OCI-LY1 (cell line): ENCODE measurements around the gene FADS2.

Experiments used
- H2AFZ ChIP-seq: fragments of 200-600 bp; sonication (generic), shearing (Covaris generic); 2 replicates; pipeline ENCODE4 v1.6.0; 2014; ENCODE audit warnings: antibody characterized with exemption, mild to moderate bottlenecking, low read length
- H3F3A ChIP-seq: fragments of 200-600 bp; sonication (generic), shearing (Covaris generic); 2 replicates; pipeline ENCODE4 v1.6.0; 2014; ENCODE audit warnings: mild to moderate bottlenecking, antibody characterized with exemption, low read length, moderate library complexity; ENCODE audit not compliant: insufficient read depth
- H3K27ac ChIP-seq: fragments of 200-600 bp; sonication (generic); 2 replicates; pipeline ENCODE4 v1.5.1; 2014; ENCODE audit warnings: low read length, mixed run types, mild to moderate bottlenecking, low read depth; ENCODE audit not compliant: poor library complexity, severe bottlenecking
- H3K27me3 ChIP-seq: fragments of 200-600 bp; sonication (generic); 2 replicates; pipeline ENCODE4 v1.6.0; 2014; ENCODE audit warnings: antibody characterized with exemption, mild to moderate bottlenecking, low read length, moderate library complexity; ENCODE audit not compliant: insufficient read depth
- H3K36me3 ChIP-seq: fragments of 200-600 bp; sonication (generic); 2 replicates; pipeline ENCODE4 v1.6.1; 2014; ENCODE audit warnings: mild to moderate bottlenecking, antibody characterized with exemption, low read length, moderate library complexity, mixed read lengths; ENCODE audit not compliant: insufficient read depth
- H3K4me1 ChIP-seq: fragments of 200-600 bp; sonication (generic); 2 replicates; pipeline ENCODE4 v1.5.1; 2014; ENCODE audit warnings: mild to moderate bottlenecking, low read length, moderate library complexity; ENCODE audit not compliant: insufficient read depth, severe bottlenecking
- H3K4me2 ChIP-seq: fragments of 200-600 bp; sonication (generic), shearing (Covaris generic); 2 replicates; pipeline ENCODE4 v1.6.1; 2014; ENCODE audit warnings: low read length
- H3K4me3 ChIP-seq: fragments of 200-600 bp; sonication (generic); 2 replicates; pipeline ENCODE4 v1.5.1; 2014; ENCODE audit warnings: low read length, low read depth, mild to moderate bottlenecking, mixed read lengths; ENCODE audit not compliant: poor library complexity, severe bottlenecking
- H3K79me2 ChIP-seq: fragments of 200-600 bp; shearing (Covaris generic); 2 replicates; pipeline ENCODE4 v1.6.1; 2016; ENCODE audit warnings: mixed run types, low read length, mixed read lengths; ENCODE audit not compliant: insufficient read depth
- H3K9ac ChIP-seq: fragments of 200-600 bp; sonication (generic), shearing (Covaris generic); 2 replicates; pipeline ENCODE4 v1.6.1; 2014; ENCODE audit warnings: mild to moderate bottlenecking, low read length, mixed read lengths
- H3K9me2 ChIP-seq: fragments of 200-600 bp; sonication (generic), shearing (Covaris generic); 2 replicates; pipeline ENCODE4 v1.6.1; 2014; ENCODE audit warnings: low read depth, mild to moderate bottlenecking, low read length, mixed read lengths
- H3K9me3 ChIP-seq: fragments of 200-600 bp; shearing (Covaris generic); 2 replicates; pipeline ENCODE4 v1.6.1; 2014; ENCODE audit warnings: low read length, mixed read lengths
- H4K20me1 ChIP-seq: fragments of 200-600 bp; sonication (generic), shearing (Covaris generic); 2 replicates; pipeline ENCODE4 v1.6.0; 2016; ENCODE audit warnings: mild to moderate bottlenecking, low read length; ENCODE audit not compliant: insufficient read depth
- CTCF ChIP-seq: fragments of 200-600 bp; sonication (generic), shearing (Covaris generic); IDR thresholded peaks from 2 replicates; pipeline ENCODE4 v1.5.1; 2017; ENCODE audit warnings: mild to moderate bottlenecking, antibody characterized with exemption, low read length, moderate library complexity, mixed read lengths
- EZH2 ChIP-seq: fragments of 200-600 bp; sonication (generic), shearing (Covaris generic); IDR thresholded peaks from 2 replicates; pipeline ENCODE4 v1.8.0; 2017; ENCODE audit warnings: borderline replicate concordance, mixed run types, mild to moderate bottlenecking, antibody characterized with exemption, low read length, moderate library complexity, mixed read lengths

Gene FADS2

GRCh38 chr11:61805146-61805545 is 23.0 kb upstream of the FADS2 start:
- Histone ChIP-seq H3K79me2 (no peaks in the 10 kb centered on the region), H3F3A (no peaks in the 10 kb centered on the region), H3K36me3 (peaks cover 38% of the 10 kb centered on the region)

GRCh38 chr11:61806785-61807184 is 21.3 kb upstream of the FADS2 start:
- no peak overlapping the region for H3K9ac ChIP-seq
- TF ChIP-seq EZH2: no peak
- no peak for TF ChIP-seq CTCF
- no peaks in the 10 kb centered on the region for H3K27me3 ChIP-seq
- H3K9me2 ChIP-seq: no peaks in the 10 kb centered on the region
- H3F3A ChIP-seq: no peaks in the 10 kb centered on the region
- no peaks in the 10 kb centered on the region for H3K9me3 ChIP-seq
- no peaks in the 10 kb centered on the region for H3K79me2 ChIP-seq
- no peak overlapping the region for H3K4me2 ChIP-seq
- H3K4me1 ChIP-seq: no peaks in the 10 kb centered on the region
- no peak overlapping the region for H3K27ac ChIP-seq
- no peak overlapping the region for H2AFZ ChIP-seq
- H3K36me3 ChIP-seq: peaks cover 48% of the 10 kb centered on the region
- no peaks in the 10 kb centered on the region for H4K20me1 ChIP-seq
- H3K4me3 ChIP-seq: no peak overlapping the region

More at GRCh38 chr11:61805146-61805545, 23.0 kb upstream of the FADS2 start:
- Histone ChIP-seq H3K4me2 (no peak overlapping the region), H2AFZ (no peak overlapping the region), H3K4me3 (no peak overlapping the region), H3K9ac (no peak overlapping the region), H4K20me1 (no peaks in the 10 kb centered on the region), H3K9me3 (no peaks in the 10 kb centered on the region), H3K4me1 (no peaks in the 10 kb centered on the region), H3K9me2 (no peaks in the 10 kb centered on the region), H3K27me3 (no peaks in the 10 kb centered on the region), H3K27ac (no peak overlapping the region)
- TF ChIP-seq CTCF: no peak
- no peak for TF ChIP-seq EZH2

GRCh38 chr11:61810671-61811175 is 17.4 kb upstream of the FADS2 start:
- Histone ChIP-seq H3K4me1 (peaks cover 13% of the 10 kb centered on the region), H3K27ac (no peak overlapping the region), H3K4me3 (no peak overlapping the region), H3K9me3 (no peaks in the 10 kb centered on the region), H3F3A (no peaks in the 10 kb centered on the region), H3K4me2 (no peak overlapping the region), H3K36me3 (peaks cover 46% of the 10 kb centered on the region), H3K27me3 (no peaks in the 10 kb centered on the region), H4K20me1 (no peaks in the 10 kb centered on the region), H3K9ac (no peak overlapping the region), H2AFZ (no peak overlapping the region), H3K79me2 (no peaks in the 10 kb centered on the region), H3K9me2 (no peaks in the 10 kb centered on the region)
- TF ChIP-seq CTCF (no peak), EZH2 (no peak)
